K562 (cell line): Measurements from ENCODE around the gene HYAL4. TPM values are rescaled to one million over a fixed set of nuclear protein-coding genes. Genes with fewer than 3 reads are reported as not detected.

Experiments used
- ATAC-seq: fragments of 200-7000 bp; cut with Tn5 transposase; 3 replicates; pipeline ENCODE4 v1.9.1; 2020; ENCODE audit warnings: moderate library complexity
- BruUV-seq: library from RNA; stranded (reverse); fragments of 400-500 nt; replicated peaks from 2 replicates; lab custom pipeline; 2021; lab: Mats Ljungman, UMichigan
- CTCF ChIA-PET: fragments of 300-600 bp; formaldehyde crosslinking; extraction: SDS; loops from one replicate; lab custom pipeline; 2021; ENCODE audit warnings: low intra/inter-chr PET ratio; lab: Yijun Ruan, JAX
- POLR2A ChIA-PET: fragments of 300-600, 350-650 bp; sonication (Branson Sonifier 250); formaldehyde crosslinking; extraction: SDS; loops from one replicate; lab custom pipeline; 2021; ENCODE audit warnings: antibody characterized with exemption, inconsistent platforms; lab: Yijun Ruan, JAX
- DNase-seq, 4 experiments: peaks; one replicate each; pipeline versions ENCODE4 v3.0.0 to v3.0.0-alpha.2; 2011 to 2018; ENCODE audit warnings: low spot score in 3 of 4, mixed read lengths in 3 of 4; ENCODE audit errors: extremely low read depth in 1 of 4
- FAIRE-seq: peaks from 2 replicates; lab custom pipeline; 2011; peaks lifted over from hg19 to GRCh38; lab: Jason Lieb, UNC
- H2AFZ ChIP-seq: 2 replicates; pipeline ENCODE4 v1.6.0; 2011; ENCODE audit warnings: low read depth, low read length, control low read depth, inconsistent platforms
- H3K27ac ChIP-seq: fragments of 200-600 bp; 3 replicates; pipeline ENCODE4 v1.8.0; 2011; ENCODE audit warnings: low read depth, mild to moderate bottlenecking, control low read depth, inconsistent platforms, low read length, moderate library complexity, mixed read lengths; ENCODE audit errors: extremely low read depth
- H3K27me3 ChIP-seq, 2 experiments: fragments of 300-600 bp in 1 of 2; 2 replicates in 1 of 2; 3 replicates in 1 of 2; pipeline versions ENCODE4 v1.6.0 to v1.8.0; 2011; ENCODE audit warnings: inconsistent platforms in 2 of 2, low read length in 2 of 2, mild to moderate bottlenecking in 1 of 2, mixed read lengths in 1 of 2, moderate library complexity in 1 of 2; ENCODE audit not compliant: control insufficient read depth in 2 of 2, insufficient read depth in 2 of 2
- H3K36me3 ChIP-seq: fragments of 300-600 bp; 3 replicates; pipeline ENCODE4 v1.8.0; 2011; ENCODE audit warnings: mild to moderate bottlenecking, low read length, inconsistent platforms; ENCODE audit not compliant: control insufficient read depth, insufficient read depth
- H3K4me1 ChIP-seq, 2 experiments: fragments of 200-600 bp in 1 of 2; replicated peaks in 1 of 2; 2 replicates in 1 of 2; 3 replicates in 1 of 2; pipeline versions ENCODE4 v1.5.1 to v1.8.0; 2011; ENCODE audit warnings: inconsistent platforms in 2 of 2, low read length in 2 of 2, mild to moderate bottlenecking in 1 of 2, mixed read lengths in 1 of 2, moderate library complexity in 1 of 2; ENCODE audit not compliant: control insufficient read depth in 2 of 2, insufficient read depth in 2 of 2
- H3K4me2 ChIP-seq: 2 replicates; pipeline ENCODE4 v1.6.1; 2011; ENCODE audit warnings: low read length, control low read depth, inconsistent platforms, mixed read lengths; ENCODE audit not compliant: insufficient read depth
- H3K4me3 ChIP-seq: fragments of 200-600 bp; sonication (generic), shearing (Covaris generic); 2 replicates; pipeline ENCODE4 v1.5.1; 2016; ENCODE audit warnings: control low read depth, inconsistent platforms
- H3K79me2 ChIP-seq: fragments of 200-600 bp; 3 replicates; pipeline ENCODE4 v1.8.0; 2011; ENCODE audit warnings: low read length, inconsistent platforms; ENCODE audit not compliant: control insufficient read depth, insufficient read depth
- H3K9ac ChIP-seq, 2 experiments: 2 replicates each; pipeline versions ENCODE4 v1.6.0 to v1.6.1; 2011; ENCODE audit warnings: low read depth in 2 of 2, low read length in 2 of 2, control low read depth in 1 of 2, inconsistent platforms in 1 of 2, mild to moderate bottlenecking in 1 of 2, mixed read lengths in 1 of 2; ENCODE audit not compliant: insufficient read depth in 1 of 2
- H3K9me1 ChIP-seq: one replicate; pipeline ENCODE4 v1.6.0; 2011; ENCODE audit warnings: inconsistent platforms, mild to moderate bottlenecking, low read length, moderate library complexity; ENCODE audit not compliant: control insufficient read depth, insufficient read depth
- H3K9me3 ChIP-seq: replicated peaks from 2 replicates; pipeline ENCODE4 v1.5.1; 2011; ENCODE audit warnings: low read depth, low read length, inconsistent platforms; ENCODE audit not compliant: control insufficient read depth, insufficient read depth
- H4K20me1 ChIP-seq: replicated peaks from 2 replicates; pipeline ENCODE4 v1.6.1; 2011; ENCODE audit warnings: low read length, inconsistent platforms, mixed read lengths; ENCODE audit not compliant: control insufficient read depth, insufficient read depth
- CBFB ChIP-seq: sonication (generic); formaldehyde crosslinking; IDR thresholded peaks from 2 replicates; pipeline ENCODE4 v1.4.0; 2020; ENCODE audit warnings: mild to moderate bottlenecking, missing genetic modification reagents
- FOSL1 ChIP-seq: fragments of 200-800 bp; sonication (Bioruptor generic); conservative IDR thresholded peaks from 2 replicates; pipeline ENCODE4 v1.6.1; 2016; ENCODE audit warnings: missing genetic modification characterization, missing compliant biosample characterization
- HNRNPUL1 ChIP-seq: fragments of 200-400 bp; formaldehyde crosslinking; IDR thresholded peaks from 2 replicates; pipeline ENCODE4 v1.6.1; 2017; ENCODE audit warnings: low read length
- HOXB6 ChIP-seq: fragments of 250-450 bp; sonication (Bioruptor Pico); IDR thresholded peaks from 2 replicates; pipeline ENCODE4 v1.5.1; 2022; ENCODE audit warnings: mild to moderate bottlenecking, borderline replicate concordance
- NONO ChIP-seq, 2 experiments: fragments of 200-400 bp in 1 of 2; fragments of 450-650 bp in 1 of 2; formaldehyde crosslinking in 1 of 2; IDR thresholded peaks; 2 replicates each; pipeline ENCODE4 v1.6.1; 2017; ENCODE audit warnings: low read depth in 2 of 2, mild to moderate bottlenecking in 2 of 2, moderate library complexity in 2 of 2, low read length in 1 of 2
- PRPF4 ChIP-seq: fragments of 200-400 bp; formaldehyde crosslinking; IDR thresholded peaks from one replicate; pipeline ENCODE4 v1.6.1; 2017; ENCODE audit warnings: low read length, low read depth, mild to moderate bottlenecking; ENCODE audit not compliant: insufficient read depth, poor library complexity, severe bottlenecking
- SAP30 ChIP-seq: fragments of 200-600 bp; sonication (generic); IDR thresholded peaks from 2 replicates; pipeline ENCODE4 v1.6.1; 2012; ENCODE audit warnings: borderline replicate concordance, low read depth, mild to moderate bottlenecking, moderate library complexity, low read length, control low read depth, inconsistent platforms; ENCODE audit not compliant: insufficient read depth, poor library complexity, severe bottlenecking
- ZNF121 ChIP-seq: sonication (generic); formaldehyde crosslinking; conservative IDR thresholded peaks from 2 replicates; pipeline ENCODE4 v1.8.0; 2022; ENCODE audit warnings: missing genetic modification reagents
- ZNF696 ChIP-seq: fragments of 250-450 bp; sonication (Bioruptor Pico); conservative IDR thresholded peaks from 2 replicates; pipeline ENCODE4 v1.4.0; 2020; ENCODE audit warnings: mild to moderate bottlenecking, moderate library complexity
- WGBS: fragments of 100-300 bp; shearing (Covaris generic); methylation state at CpG from one replicate; pipeline ENCODE4 v1.1.6; 2016; ENCODE audit warnings: low coverage, mixed read lengths; ENCODE audit not compliant: insufficient coverage; ENCODE audit errors: missing lambda C conversion rate; 5-methylcytosine and 5-hydroxymethylcytosine counted together
- in situ Hi-C: fragments of 300-500 bp; cut with MboI; formaldehyde crosslinking; loops from 4 replicates; pipeline ENCODE4 v1.15.0; 2018; ENCODE audit warnings: inconsistent platforms, mixed read lengths
- intact Hi-C: fragments of 100-400 bp; cut with micrococcal nuclease; formaldehyde crosslinking; loops from 2 replicates; pipeline ENCODE4 v1.14.2; 2022
- polyA plus RNA-seq, 8 experiments: library from polyadenylated mRNA; depleted of rRNA in 4 of 8; stranded (reverse) in 5 of 8; unstranded in 3 of 8; fragments of >200 nt; fragmentation: Nextera tagmentation in 2 of 8; fragmentation: Illumina TruSeq in 1 of 8; extraction: Ambion mirVana in 2 of 8; extraction: Trizol in 1 of 8; gene quantifications; 2 replicates each; pipeline versions ENCODE4 v1.2.1 to v1.2.3, GENCODE V29; 2011 to 2014; ENCODE audit warnings: inconsistent platforms in 1 of 8, missing spikeins in 1 of 8
- total RNA-seq, 7 experiments: library from RNA; depleted of rRNA in 6 of 7; stranded (reverse); fragments of >200 nt in 6 of 7; fragmentation: Illumina TruSeq in 2 of 7; extraction: Trizol in 2 of 7; gene quantifications; 2 replicates each; pipeline versions ENCODE4 v1.2.1 to v1.2.3, GENCODE V29; 2011 to 2021; ENCODE audit warnings: low replicate concordance in 1 of 7
- TF ChIP-seq, protein P1 (sequence below): sonication (generic); formaldehyde crosslinking; IDR thresholded peaks from 2 replicates; pipeline ENCODE4 v1.4.0; 2020; ENCODE audit warnings: mild to moderate bottlenecking, missing genetic modification reagents
- TF ChIP-seq, protein P2 (sequence below): fragments of 200-800 bp; sonication (Bioruptor generic); IDR thresholded peaks from 2 replicates; pipeline ENCODE4 v1.6.1; 2017; ENCODE audit warnings: missing genetic modification characterization, missing compliant biosample characterization
- TF ChIP-seq, protein P3 (sequence below): fragments of 250-450 bp; sonication (Bioruptor Pico); IDR thresholded peaks from 2 replicates; pipeline ENCODE4 v1.4.0; 2020; ENCODE audit warnings: mild to moderate bottlenecking, moderate library complexity, borderline replicate concordance
- TF ChIP-seq, protein P4 (sequence below): IDR thresholded peaks from 2 replicates; pipeline ENCODE4 v1.6.1; 2011; ENCODE audit not compliant: insufficient read length; ENCODE audit errors: extremely low read depth

HYAL4 gene
- total and polyA plus RNA-seq, 9 of the 15 experiments (the other 6 are each of a cell fraction or from before 2014, with no cell fraction given): not detected

DNA sequence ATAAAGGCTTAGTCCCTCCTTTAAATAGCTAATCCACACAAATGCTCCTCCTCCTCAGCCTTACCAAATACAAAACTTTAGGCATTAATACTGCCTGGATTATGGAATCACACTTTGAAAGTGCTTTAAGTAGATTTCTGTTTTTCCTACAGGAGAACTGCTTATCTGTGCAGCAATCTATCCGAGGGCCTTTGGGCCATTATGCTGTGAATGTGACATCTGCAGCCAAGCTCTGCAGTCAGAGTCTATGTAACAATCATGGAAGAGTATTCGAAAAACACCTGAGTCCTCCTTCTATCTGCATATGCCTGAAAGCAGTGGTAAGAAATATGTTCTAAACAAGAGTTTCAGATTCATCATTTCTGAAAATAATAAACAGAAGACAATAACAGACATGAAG lies 16.2 kb upstream of the HYAL4 start (continued):
- TF ChIP-seq, protein P1, sequence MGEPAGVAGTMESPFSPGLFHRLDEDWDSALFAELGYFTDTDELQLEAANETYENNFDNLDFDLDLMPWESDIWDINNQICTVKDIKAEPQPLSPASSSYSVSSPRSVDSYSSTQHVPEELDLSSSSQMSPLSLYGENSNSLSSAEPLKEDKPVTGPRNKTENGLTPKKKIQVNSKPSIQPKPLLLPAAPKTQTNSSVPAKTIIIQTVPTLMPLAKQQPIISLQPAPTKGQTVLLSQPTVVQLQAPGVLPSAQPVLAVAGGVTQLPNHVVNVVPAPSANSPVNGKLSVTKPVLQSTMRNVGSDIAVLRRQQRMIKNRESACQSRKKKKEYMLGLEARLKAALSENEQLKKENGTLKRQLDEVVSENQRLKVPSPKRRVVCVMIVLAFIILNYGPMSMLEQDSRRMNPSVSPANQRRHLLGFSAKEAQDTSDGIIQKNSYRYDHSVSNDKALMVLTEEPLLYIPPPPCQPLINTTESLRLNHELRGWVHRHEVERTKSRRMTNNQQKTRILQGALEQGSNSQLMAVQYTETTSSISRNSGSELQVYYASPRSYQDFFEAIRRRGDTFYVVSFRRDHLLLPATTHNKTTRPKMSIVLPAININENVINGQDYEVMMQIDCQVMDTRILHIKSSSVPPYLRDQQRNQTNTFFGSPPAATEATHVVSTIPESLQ (CRISPR knock-in tag): no peak
- no peak for TF ChIP-seq ZNF121 (CRISPR knock-in tag)

DNA sequence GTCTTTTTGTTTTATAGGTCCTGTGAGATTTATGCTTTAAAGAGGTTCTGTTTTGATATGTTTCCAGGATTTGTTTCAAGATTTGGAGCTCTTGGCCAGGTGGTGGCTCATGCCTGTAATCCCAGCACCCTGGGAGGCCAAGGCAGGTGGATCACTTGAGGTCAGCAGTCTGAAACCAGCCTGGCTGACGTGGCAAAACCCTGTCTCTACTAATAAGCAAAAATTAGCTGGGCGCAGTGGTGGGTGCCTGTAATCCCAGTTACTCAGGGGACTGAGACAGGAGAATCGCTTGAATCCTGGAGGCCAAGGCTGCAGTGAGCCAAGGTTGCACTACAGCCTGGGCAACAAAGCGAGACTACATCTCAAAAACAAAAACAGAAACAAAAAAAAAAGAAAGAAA lies 8.3 kb upstream of the HYAL4 start:
- no peaks in the 10 kb centered on the region for H3K9me3 ChIP-seq
- 1% methylated on average over 4 of the region's 4 CpGs for WGBS
- ATAC-seq (no peak), DNase-seq (no peak), FAIRE-seq (no peak)
- H3K27me3 ChIP-seq: no peaks in the 10 kb centered on the region
- H3K4me3 ChIP-seq: no peak overlapping the region
- H2AFZ ChIP-seq: no peak overlapping the region
- no peaks in the 10 kb centered on the region for H3K4me1 ChIP-seq
- H3K27ac ChIP-seq: no peak overlapping the region
- no peak overlapping the region for H3K4me2 ChIP-seq
- no peak overlapping the region for H3K9ac ChIP-seq
- CTCF ChIA-PET: no interaction called here
- H4K20me1 ChIP-seq: no peaks in the 10 kb centered on the region
- no peaks in the 10 kb centered on the region for H3K79me2 ChIP-seq
- intact Hi-C loops (no loop called here), in situ Hi-C loops (no loop called here)
- no TSS peak for BruUV-seq
- H3K36me3 ChIP-seq: no peaks in the 10 kb centered on the region
- POLR2A ChIA-PET: interaction anchor here (0.6 kb wide), 1 partner anchor 1278 kb away, joined by 3 read pairs; no protein-coding TSS in a partner anchor
- no peaks in the 10 kb centered on the region for H3K9me1 ChIP-seq
- TF ChIP-seq NONO (IDR thresholded peaks at IDR 0.05; ENCODE audit: low read depth in 2 of 2, low read length in 1 of 2): no peak
- TF ChIP-seq, protein P2, sequence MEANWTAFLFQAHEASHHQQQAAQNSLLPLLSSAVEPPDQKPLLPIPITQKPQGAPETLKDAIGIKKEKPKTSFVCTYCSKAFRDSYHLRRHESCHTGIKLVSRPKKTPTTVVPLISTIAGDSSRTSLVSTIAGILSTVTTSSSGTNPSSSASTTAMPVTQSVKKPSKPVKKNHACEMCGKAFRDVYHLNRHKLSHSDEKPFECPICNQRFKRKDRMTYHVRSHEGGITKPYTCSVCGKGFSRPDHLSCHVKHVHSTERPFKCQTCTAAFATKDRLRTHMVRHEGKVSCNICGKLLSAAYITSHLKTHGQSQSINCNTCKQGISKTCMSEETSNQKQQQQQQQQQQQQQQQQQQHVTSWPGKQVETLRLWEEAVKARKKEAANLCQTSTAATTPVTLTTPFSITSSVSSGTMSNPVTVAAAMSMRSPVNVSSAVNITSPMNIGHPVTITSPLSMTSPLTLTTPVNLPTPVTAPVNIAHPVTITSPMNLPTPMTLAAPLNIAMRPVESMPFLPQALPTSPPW (CRISPR knock-in tag): no peak
- TF ChIP-seq CBFB: no peak
- no peak for TF ChIP-seq SAP30
- TF ChIP-seq HNRNPUL1: no peak
- TF ChIP-seq, protein P3, sequence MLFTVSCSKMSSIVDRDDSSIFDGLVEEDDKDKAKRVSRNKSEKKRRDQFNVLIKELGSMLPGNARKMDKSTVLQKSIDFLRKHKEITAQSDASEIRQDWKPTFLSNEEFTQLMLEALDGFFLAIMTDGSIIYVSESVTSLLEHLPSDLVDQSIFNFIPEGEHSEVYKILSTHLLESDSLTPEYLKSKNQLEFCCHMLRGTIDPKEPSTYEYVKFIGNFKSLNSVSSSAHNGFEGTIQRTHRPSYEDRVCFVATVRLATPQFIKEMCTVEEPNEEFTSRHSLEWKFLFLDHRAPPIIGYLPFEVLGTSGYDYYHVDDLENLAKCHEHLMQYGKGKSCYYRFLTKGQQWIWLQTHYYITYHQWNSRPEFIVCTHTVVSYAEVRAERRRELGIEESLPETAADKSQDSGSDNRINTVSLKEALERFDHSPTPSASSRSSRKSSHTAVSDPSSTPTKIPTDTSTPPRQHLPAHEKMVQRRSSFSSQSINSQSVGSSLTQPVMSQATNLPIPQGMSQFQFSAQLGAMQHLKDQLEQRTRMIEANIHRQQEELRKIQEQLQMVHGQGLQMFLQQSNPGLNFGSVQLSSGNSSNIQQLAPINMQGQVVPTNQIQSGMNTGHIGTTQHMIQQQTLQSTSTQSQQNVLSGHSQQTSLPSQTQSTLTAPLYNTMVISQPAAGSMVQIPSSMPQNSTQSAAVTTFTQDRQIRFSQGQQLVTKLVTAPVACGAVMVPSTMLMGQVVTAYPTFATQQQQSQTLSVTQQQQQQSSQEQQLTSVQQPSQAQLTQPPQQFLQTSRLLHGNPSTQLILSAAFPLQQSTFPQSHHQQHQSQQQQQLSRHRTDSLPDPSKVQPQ: no peak
- TF ChIP-seq, protein P4, sequence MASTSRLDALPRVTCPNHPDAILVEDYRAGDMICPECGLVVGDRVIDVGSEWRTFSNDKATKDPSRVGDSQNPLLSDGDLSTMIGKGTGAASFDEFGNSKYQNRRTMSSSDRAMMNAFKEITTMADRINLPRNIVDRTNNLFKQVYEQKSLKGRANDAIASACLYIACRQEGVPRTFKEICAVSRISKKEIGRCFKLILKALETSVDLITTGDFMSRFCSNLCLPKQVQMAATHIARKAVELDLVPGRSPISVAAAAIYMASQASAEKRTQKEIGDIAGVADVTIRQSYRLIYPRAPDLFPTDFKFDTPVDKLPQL: no peak
- TF ChIP-seq PRPF4: no peak
- no peak for TF ChIP-seq FOSL1 (tag)
- no peak for TF ChIP-seq HOXB6 (CRISPR knock-in tag)
- no peak for TF ChIP-seq ZNF696 (CRISPR knock-in tag)
